Duodenal mucosa (tissue), 2 donors: ENCODE results near the gene LILRA2.

Experiments used
- H3K27ac ChIP-seq: one replicate; pipeline ENCODE4 v1.7.0; 2013; ENCODE audit warnings: low read depth, low read length
- H3K27me3 ChIP-seq, 2 donors: one replicate each; pipeline ENCODE4 v1.7.0; 2013; ENCODE audit warnings: low read length in 2 of 2, control low read depth in 1 of 2; ENCODE audit not compliant: insufficient read depth in 2 of 2, control insufficient read depth in 1 of 2
- H3K36me3 ChIP-seq, 2 donors: one replicate each; pipeline ENCODE4 v1.7.0; 2013; ENCODE audit warnings: low read length in 2 of 2, control low read depth in 1 of 2; ENCODE audit not compliant: insufficient read depth in 2 of 2, control insufficient read depth in 1 of 2
- H3K4me1 ChIP-seq, 2 donors: one replicate each; pipeline ENCODE4 v1.7.0; 2013; ENCODE audit warnings: low read length in 2 of 2, control low read depth in 1 of 2; ENCODE audit not compliant: insufficient read depth in 2 of 2, control insufficient read depth in 1 of 2
- H3K4me3 ChIP-seq, 2 donors: one replicate each; pipeline ENCODE4 v1.7.0; 2013; ENCODE audit warnings: low read length in 2 of 2, low read depth in 1 of 2
- H3K9ac ChIP-seq, 2 donors: one replicate each; pipeline ENCODE4 v1.7.0; 2013; ENCODE audit warnings: low read length in 2 of 2, low read depth in 1 of 2
- H3K9me3 ChIP-seq, 2 donors: one replicate each; pipeline ENCODE4 v1.7.0; 2013; ENCODE audit warnings: low read length in 2 of 2, control low read depth in 1 of 2; ENCODE audit not compliant: control insufficient read depth in 1 of 2

Gene LILRA2

DNA sequence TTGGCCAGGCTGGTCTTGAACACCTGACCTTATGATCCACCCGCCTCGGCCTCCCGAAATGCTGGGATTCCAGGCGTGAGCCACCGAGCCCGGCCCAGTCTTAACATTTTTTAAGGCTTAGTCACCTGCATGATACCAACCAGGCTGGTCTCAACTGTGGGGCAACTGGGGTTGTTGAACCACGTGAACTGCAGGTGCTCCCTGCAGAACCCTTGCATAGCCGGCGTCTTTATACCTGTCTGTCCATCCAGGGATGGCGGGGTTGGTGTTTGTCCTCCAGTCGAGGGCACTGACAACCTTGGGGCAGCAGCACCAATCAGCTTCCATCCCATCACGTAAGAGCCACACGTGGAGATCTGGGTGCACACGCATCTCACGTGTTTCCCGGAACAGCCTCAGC is 24.8 kb upstream of the LILRA2 start:
- Histone ChIP-seq H3K4me3 (no peak overlapping the region), H3K9ac (no peak overlapping the region), H3K27ac (no peak overlapping the region), H3K27me3 (peaks cover 0 to 2% of the 10 kb centered on the region in 2 donors), H3K9me3 (no peaks in the 10 kb centered on the region), H3K4me1 (no peaks in the 10 kb centered on the region), H3K36me3 (no peaks in the 10 kb centered on the region)

DNA sequence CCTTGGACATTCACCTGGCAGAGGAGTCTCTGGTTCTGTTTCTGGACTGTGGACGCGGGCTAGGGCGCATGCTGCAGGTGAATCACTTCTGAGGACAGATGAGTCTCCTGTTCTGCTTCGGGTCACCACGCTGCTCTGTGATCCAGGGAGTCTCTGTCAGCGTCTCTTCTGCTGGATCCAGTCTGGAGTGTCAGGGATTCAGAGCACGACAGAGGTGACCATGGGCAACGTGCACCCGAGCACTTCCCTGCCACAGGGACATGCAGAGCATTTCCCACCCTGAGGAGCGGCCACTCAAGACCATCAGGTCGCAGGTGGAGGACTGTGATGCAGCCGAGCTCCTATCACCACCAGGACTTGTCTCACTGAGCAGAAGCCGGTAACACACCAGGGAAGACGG is 24.4 kb upstream of the LILRA2 start:
- H3K9me3 ChIP-seq: no peaks in the 10 kb centered on the region
- no peaks in the 10 kb centered on the region for H3K4me1 ChIP-seq
- H3K36me3 ChIP-seq: no peaks in the 10 kb centered on the region
- H3K9ac ChIP-seq: no peak overlapping the region
- no peak overlapping the region for H3K27ac ChIP-seq
- H3K4me3 ChIP-seq: no peak overlapping the region
- peaks cover 0 to 2% of the 10 kb centered on the region in 2 donors for H3K27me3 ChIP-seq

DNA sequence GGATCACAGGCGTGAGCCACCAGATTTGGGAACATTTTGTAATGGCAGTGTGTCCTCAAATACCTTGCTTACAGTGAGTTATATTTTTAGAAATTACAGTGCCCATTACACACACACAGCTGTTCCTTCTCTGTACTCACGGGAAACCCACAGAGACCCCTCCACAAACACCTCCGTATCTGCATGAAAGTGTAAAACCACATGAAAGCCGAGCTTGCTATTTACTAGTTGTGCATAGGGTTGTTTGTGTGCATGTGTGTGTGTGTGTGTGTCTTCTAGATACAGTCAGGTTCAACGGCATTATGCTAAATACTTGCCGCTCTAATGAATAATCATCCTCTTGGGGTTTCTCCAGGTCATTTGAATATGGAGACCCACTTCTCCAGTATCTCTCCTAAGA is 22.3 kb upstream of the LILRA2 start:
- H3K9ac ChIP-seq: no peak overlapping the region
- no peak overlapping the region for H3K27ac ChIP-seq
- H3K4me3 ChIP-seq: no peak overlapping the region
- H3K9me3 ChIP-seq: no peaks in the 10 kb centered on the region
- no peaks in the 10 kb centered on the region for H3K4me1 ChIP-seq
- H3K27me3 ChIP-seq: peaks cover 0 to 2% of the 10 kb centered on the region in 2 donors
- H3K36me3 ChIP-seq: no peaks in the 10 kb centered on the region

GRCh38 chr19:54551950-54552912 is 21.4 kb upstream of the LILRA2 start:
- H3K4me1 ChIP-seq: no peaks in the 10 kb centered on the region
- H3K9me3 ChIP-seq: no peaks in the 10 kb centered on the region
- H3K27ac ChIP-seq: no peak overlapping the region
- no peaks in the 10 kb centered on the region for H3K36me3 ChIP-seq
- peaks cover 0 to 2% of the 10 kb centered on the region in 2 donors for H3K27me3 ChIP-seq
- no peak overlapping the region for H3K4me3 ChIP-seq
- H3K9ac ChIP-seq: no peak overlapping the region

- Histone ChIP-seq H3K27ac (no peak overlapping the region), H3K9me3 (no peaks in the 10 kb centered on the region), H3K9ac (no peak overlapping the region), H3K4me1 (no peaks in the 10 kb centered on the region), H3K4me3 (no peak overlapping the region), H3K27me3 (peaks cover 0 to 2% of the 10 kb centered on the region in 2 donors), H3K36me3 (no peaks in the 10 kb centered on the region)
Measured at GRCh38 chr19:54552913-54553310, 20.7 kb upstream of the LILRA2 start.

DNA sequence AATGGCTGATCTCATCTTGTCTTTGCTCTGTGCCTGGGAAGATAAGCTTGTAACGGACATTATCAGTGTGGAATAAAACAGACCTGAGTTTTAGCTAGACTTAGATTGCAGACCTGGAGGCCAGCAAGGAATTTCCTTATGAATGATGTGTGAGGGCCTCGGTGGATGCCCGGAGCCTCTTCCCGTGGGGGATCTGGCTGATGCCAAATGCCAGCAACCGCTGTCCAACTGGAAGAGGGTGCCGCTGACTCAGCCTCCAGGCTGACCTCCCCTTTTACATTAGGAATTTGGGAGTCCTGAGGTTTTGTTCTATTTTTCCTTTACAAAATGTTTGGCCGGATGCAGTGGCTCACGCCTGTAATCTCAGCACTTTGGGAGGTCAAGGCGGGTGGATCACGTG is 19.6 kb upstream of the LILRA2 start:
- Histone ChIP-seq H3K27me3 (peaks cover 2 to 3% of the 10 kb centered on the region in 2 donors), H3K4me3 (no peak overlapping the region), H3K9me3 (no peaks in the 10 kb centered on the region), H3K36me3 (no peaks in the 10 kb centered on the region), H3K9ac (no peak overlapping the region), H3K4me1 (no peaks in the 10 kb centered on the region), H3K27ac (no peak overlapping the region)

DNA sequence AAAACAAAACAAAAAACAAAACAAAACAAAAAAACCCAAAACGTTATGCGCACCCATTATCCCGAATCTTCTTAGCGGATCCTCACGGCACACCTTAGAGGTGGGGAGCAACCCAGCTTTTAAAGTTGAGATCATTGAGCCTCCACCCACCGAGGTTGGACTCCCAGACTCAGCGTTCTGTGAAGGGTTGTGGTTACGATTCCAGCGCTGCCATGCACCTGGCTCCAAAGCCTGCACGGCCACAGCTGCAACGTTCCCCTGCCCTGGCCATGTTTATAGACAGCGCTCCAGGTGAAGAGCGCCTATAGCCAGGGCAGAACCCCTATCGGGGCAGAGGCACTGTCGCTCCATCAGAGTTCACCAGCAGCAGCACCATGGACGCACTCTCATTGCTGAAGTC is 18.7 kb upstream of the LILRA2 start:
- H3K4me1 ChIP-seq: no peaks in the 10 kb centered on the region
- H3K27me3 ChIP-seq: peaks cover 2 to 3% of the 10 kb centered on the region in 2 donors
- H3K36me3 ChIP-seq: no peaks in the 10 kb centered on the region
- H3K9me3 ChIP-seq: no peaks in the 10 kb centered on the region
- H3K4me3 ChIP-seq: no peak overlapping the region
- no peak overlapping the region for H3K9ac ChIP-seq
- no peak overlapping the region for H3K27ac ChIP-seq

GRCh38 chr19:54556194-54556593 is 17.4 kb upstream of the LILRA2 start:
- Histone ChIP-seq H3K4me1 (no peaks in the 10 kb centered on the region), H3K27me3 (peaks cover 2 to 3% of the 10 kb centered on the region in 2 donors), H3K9me3 (no peaks in the 10 kb centered on the region), H3K4me3 (no peak overlapping the region), H3K9ac (no peak overlapping the region), H3K36me3 (no peaks in the 10 kb centered on the region), H3K27ac (no peak overlapping the region)

DNA sequence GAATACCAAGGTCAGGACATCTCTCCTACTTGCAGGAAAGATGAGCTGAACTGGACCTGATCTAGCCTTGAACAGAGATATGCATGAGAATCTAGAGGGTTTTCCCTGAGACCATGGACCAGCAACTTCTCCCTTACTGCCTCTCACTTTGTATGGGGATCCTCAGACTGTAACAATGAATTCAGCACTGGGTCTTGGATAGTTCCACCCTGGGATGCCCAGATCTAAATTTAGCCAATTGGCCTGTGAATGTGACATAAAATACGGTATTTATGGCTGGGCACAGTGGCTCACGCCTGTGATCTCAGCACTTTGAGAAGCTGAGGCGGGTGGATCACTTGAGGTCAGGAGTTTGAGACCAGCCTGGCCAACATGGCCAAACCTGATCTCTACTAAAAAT is 15.3 kb upstream of the LILRA2 start:
- H3K36me3 ChIP-seq: no peaks in the 10 kb centered on the region
- peaks cover 0 to 3% of the 10 kb centered on the region in 2 donors for H3K27me3 ChIP-seq
- no peaks in the 10 kb centered on the region for H3K9me3 ChIP-seq
- no peaks in the 10 kb centered on the region for H3K4me1 ChIP-seq
- H3K9ac ChIP-seq: no peak overlapping the region
- no peak overlapping the region for H3K4me3 ChIP-seq
- no peak overlapping the region for H3K27ac ChIP-seq

GRCh38 chr19:54560881-54561385 is 12.7 kb upstream of the LILRA2 start:
- Histone ChIP-seq H3K27ac (no peak overlapping the region), H3K4me1 (no peaks in the 10 kb centered on the region), H3K4me3 (no peak overlapping the region), H3K36me3 (no peaks in the 10 kb centered on the region), H3K9me3 (no peaks in the 10 kb centered on the region), H3K9ac (no peak overlapping the region), H3K27me3 (peaks cover 0 to 3% of the 10 kb centered on the region in 2 donors)
